Measurements from ENCODE around the gene DEFB114.

DEFB114 gene

DNA sequence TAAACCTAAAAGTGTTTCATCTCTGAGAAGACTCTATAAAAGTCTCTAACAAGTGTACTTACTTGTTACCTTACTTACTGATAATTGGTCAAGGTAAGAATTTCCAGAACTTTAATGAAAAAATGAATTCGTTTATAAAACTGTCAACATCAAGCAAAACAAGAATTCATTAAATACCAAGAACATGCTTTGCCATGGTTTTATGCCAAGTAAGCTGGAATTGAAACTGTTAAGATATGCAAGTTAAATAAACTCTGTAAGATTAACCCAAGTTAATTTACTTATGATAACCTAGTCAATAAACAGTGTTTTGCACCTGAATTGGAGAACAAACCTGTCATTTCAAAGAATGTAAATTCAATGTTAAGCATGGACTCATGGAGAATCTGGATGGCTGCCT lies 22.6 kb upstream of the DEFB114 start:
- DNase-seq, result no peak
- Histone ChIP-seq H3K36me3 (no peaks in the 10 kb centered on the region), H3K4me3 (ENCODE audit: low read depth, low read length) (no peak overlapping the region), H3K9me3 (no peaks in the 10 kb centered on the region), H3K27me3 (no peaks in the 10 kb centered on the region), H3K4me1 (no peaks in the 10 kb centered on the region)
- TF ChIP-seq, protein P1, sequence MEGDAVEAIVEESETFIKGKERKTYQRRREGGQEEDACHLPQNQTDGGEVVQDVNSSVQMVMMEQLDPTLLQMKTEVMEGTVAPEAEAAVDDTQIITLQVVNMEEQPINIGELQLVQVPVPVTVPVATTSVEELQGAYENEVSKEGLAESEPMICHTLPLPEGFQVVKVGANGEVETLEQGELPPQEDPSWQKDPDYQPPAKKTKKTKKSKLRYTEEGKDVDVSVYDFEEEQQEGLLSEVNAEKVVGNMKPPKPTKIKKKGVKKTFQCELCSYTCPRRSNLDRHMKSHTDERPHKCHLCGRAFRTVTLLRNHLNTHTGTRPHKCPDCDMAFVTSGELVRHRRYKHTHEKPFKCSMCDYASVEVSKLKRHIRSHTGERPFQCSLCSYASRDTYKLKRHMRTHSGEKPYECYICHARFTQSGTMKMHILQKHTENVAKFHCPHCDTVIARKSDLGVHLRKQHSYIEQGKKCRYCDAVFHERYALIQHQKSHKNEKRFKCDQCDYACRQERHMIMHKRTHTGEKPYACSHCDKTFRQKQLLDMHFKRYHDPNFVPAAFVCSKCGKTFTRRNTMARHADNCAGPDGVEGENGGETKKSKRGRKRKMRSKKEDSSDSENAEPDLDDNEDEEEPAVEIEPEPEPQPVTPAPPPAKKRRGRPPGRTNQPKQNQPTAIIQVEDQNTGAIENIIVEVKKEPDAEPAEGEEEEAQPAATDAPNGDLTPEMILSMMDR (IDR thresholded peaks at IDR 0.05; ENCODE audit: low read depth, low read length), result no peak

DNA sequence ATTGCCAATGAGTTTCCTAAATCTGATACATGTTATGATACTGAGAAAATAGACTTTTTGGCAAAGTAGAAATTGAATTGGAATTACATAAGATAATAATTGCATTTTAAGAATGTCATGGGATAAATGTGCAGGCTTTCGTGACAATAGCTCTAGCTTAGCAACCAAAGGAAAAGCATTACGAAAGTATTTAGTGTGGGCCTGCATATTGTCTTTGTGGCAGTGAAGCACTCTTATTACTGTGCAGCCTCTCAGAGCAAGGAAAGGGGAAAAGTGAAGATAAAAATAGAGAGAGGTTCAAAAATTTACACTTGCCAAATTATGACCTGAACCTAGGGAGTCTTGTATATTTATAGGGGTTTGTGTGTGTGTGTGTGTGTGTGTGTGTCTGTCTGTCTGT lies 18.1 kb upstream of the DEFB114 start:
- Histone ChIP-seq H3K4me3 (ENCODE audit: low read depth, low read length) (no peak overlapping the region), H3K27me3 (no peaks in the 10 kb centered on the region), H3K4me1 (no peaks in the 10 kb centered on the region), H3K36me3 (no peaks in the 10 kb centered on the region), H3K9me3 (no peaks in the 10 kb centered on the region)
- no peak for DNase-seq
- TF ChIP-seq, protein P1 (IDR thresholded peaks at IDR 0.05; ENCODE audit: low read depth, low read length), result no peak

DNA sequence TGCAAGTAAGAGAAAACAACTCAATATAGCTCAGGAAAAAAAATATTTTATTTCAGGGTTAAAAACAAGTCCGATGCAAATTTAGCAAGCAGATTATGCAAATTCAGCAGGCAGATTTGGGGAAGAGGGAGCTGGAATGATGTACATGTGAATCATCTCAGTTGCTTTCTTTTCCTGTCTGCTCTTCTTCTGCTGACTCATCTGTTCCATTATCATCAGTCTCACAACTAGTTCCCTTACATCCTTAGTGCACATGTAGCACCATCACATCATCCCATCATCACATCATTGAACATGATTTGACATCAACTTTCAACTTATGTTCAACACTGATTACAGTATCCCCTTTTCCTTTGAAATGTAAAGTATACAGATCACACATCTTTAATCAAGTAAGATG lies 16.9 kb upstream of the DEFB114 start:
- no peaks in the 10 kb centered on the region for H3K9me3 ChIP-seq
- no peaks in the 10 kb centered on the region for H3K36me3 ChIP-seq
- no peaks in the 10 kb centered on the region for H3K27me3 ChIP-seq
- TF ChIP-seq, protein P1 (IDR thresholded peaks at IDR 0.05; ENCODE audit: low read depth, low read length), result no peak
- no peak for DNase-seq
- no peaks in the 10 kb centered on the region for H3K4me1 ChIP-seq
- no peak overlapping the region for H3K4me3 ChIP-seq (ENCODE audit: low read depth, low read length)

GRCh38 chr6:49979584-49979983 lies 15.6 kb upstream of the DEFB114 start:
- Histone ChIP-seq H3K27me3 (no peaks in the 10 kb centered on the region), H3K36me3 (no peaks in the 10 kb centered on the region), H3K4me1 (no peaks in the 10 kb centered on the region), H3K4me3 (ENCODE audit: low read depth, low read length) (no peak overlapping the region), H3K9me3 (no peaks in the 10 kb centered on the region)
- TF ChIP-seq, protein P1 (IDR thresholded peaks at IDR 0.05; ENCODE audit: low read depth, low read length), result no peak
- DNase-seq, result no peak

DNA sequence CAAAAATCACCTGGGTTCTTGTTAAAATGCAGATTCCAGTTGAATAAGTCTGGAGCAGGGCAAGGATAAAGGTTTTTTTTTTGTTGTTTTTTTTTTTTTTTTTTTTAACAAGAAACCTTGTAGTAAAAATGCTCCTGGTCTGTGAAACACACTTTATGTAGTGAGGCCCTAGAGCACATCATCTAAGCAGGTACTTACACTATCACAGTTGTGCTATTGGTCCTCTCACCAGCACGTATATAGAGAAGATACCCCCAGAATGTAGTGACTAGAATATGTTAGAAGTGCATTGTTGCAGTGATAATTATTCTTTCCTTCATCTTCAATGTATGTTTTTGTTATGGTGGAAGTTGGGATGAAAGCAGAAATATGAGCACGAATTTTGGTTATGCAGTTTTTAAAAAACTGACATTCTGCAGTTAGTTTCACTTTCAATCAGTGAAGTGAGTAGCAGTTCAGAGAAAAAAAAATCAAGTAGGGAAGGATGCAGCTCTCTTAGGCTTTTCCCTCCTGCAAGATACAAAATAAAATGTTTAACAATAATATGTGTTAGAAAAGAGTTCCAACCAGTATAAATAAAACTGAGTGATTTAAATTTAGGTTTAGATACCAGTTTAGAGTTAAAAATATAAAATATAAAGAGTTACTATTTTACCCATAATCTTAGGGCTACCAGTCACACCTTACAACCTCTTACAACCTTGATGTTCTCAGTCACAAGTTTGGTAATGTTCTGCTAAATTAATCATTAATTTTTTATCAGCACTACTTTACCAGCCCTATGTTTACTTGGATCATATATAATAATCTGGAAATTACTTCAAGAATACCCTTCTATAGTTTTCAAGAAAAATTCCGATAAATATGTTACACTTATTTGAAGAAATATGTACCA lies 14.6 kb upstream of the DEFB114 start:
- TF ChIP-seq, protein P1 (IDR thresholded peaks at IDR 0.05; ENCODE audit: low read depth, low read length), result no peak
- no peaks in the 10 kb centered on the region for H3K9me3 ChIP-seq
- H3K36me3 ChIP-seq, result no peaks in the 10 kb centered on the region
- no peaks in the 10 kb centered on the region for H3K27me3 ChIP-seq
- DNase-seq, result no peak
- no peaks in the 10 kb centered on the region for H3K4me1 ChIP-seq
- H3K4me3 ChIP-seq (ENCODE audit: low read depth, low read length), result no peak overlapping the region

- TF ChIP-seq, protein P1 (IDR thresholded peaks at IDR 0.05; ENCODE audit: low read depth, low read length), result no peak
- no peaks in the 10 kb centered on the region for H3K36me3 ChIP-seq
- DNase-seq, result no peak
- no peaks in the 10 kb centered on the region for H3K4me1 ChIP-seq
- H3K27me3 ChIP-seq, result no peaks in the 10 kb centered on the region
- no peak within 1 kb of the TSS for H3K4me3 ChIP-seq (ENCODE audit: low read depth, low read length)
- H3K9me3 ChIP-seq, result no peaks in the 10 kb centered on the region
Measured at GRCh38 chr6:49969605-49970004, 5.6 kb upstream of the DEFB114 start, which contains the start of gene DEFB113. Gene DEFB113 (minus strand): TSS chr6:49969625. CDS start chr6:49969625, 0 bp downstream.

Measured in BE2C (cell line).